HEK293T (cell line): Measurements from ENCODE around the gene MBD3L4.

Source experiments
- CTCF ChIA-PET: fragments of 350-600 bp; formaldehyde crosslinking; extraction: SDS; loops from one replicate; lab custom pipeline; 2021; ENCODE audit warnings: antibody characterized with exemption, inconsistent platforms; lab: Yijun Ruan, JAX
- POLR2A ChIA-PET: fragments of 350-600 bp; formaldehyde crosslinking; extraction: SDS; loops from one replicate; lab custom pipeline; 2020; ENCODE audit warnings: antibody characterized with exemption, inconsistent platforms; lab: Yijun Ruan, JAX
- DNase-seq: peaks from one replicate; pipeline ENCODE4 v3.0.0; 2012; ENCODE audit warnings: mixed read lengths; ENCODE audit errors: extremely low spot score
- ARNT ChIP-seq: fragments of 450-650 bp; IDR thresholded peaks from 2 replicates; pipeline ENCODE4 v1.6.1; 2017; ENCODE audit warnings: mild to moderate bottlenecking
- BHLHE40 ChIP-seq: fragments of 450-650 bp; IDR thresholded peaks from 2 replicates; pipeline ENCODE4 v1.6.1; 2016; ENCODE audit warnings: mild to moderate bottlenecking, moderate library complexity, borderline replicate concordance
- CTBP1 ChIP-seq: fragments of 450-650 bp; IDR thresholded peaks from 2 replicates; pipeline ENCODE4 v1.6.1; 2016; ENCODE audit warnings: borderline replicate concordance
- ELF4 ChIP-seq: fragments of 450-650 bp; IDR thresholded peaks from 2 replicates; pipeline ENCODE4 v1.6.1; 2017; ENCODE audit warnings: antibody characterized with exemption
- FOXA1 ChIP-seq: fragments of 450-650 bp; IDR thresholded peaks from 2 replicates; pipeline ENCODE4 v1.6.1; 2016; ENCODE audit warnings: mild to moderate bottlenecking
- FOXK2 ChIP-seq: fragments of 450-650 bp; IDR thresholded peaks from 2 replicates; pipeline ENCODE4 v1.6.1; 2016; ENCODE audit warnings: mild to moderate bottlenecking
- FOXM1 ChIP-seq: fragments of 450-650 bp; IDR thresholded peaks from 2 replicates; pipeline ENCODE4 v1.6.1; 2017; ENCODE audit warnings: mild to moderate bottlenecking, borderline replicate concordance
- HDGF ChIP-seq: fragments of 450-650 bp; IDR thresholded peaks from 2 replicates; pipeline ENCODE4 v1.6.1; 2017; ENCODE audit warnings: antibody characterized with exemption, borderline replicate concordance
- L3MBTL2 ChIP-seq: fragments of 450-650 bp; conservative IDR thresholded peaks from 2 replicates; pipeline ENCODE4 v1.6.1; 2016; ENCODE audit warnings: mild to moderate bottlenecking
- LEF1 ChIP-seq: fragments of 450-650 bp; IDR thresholded peaks from 2 replicates; pipeline ENCODE4 v1.6.1; 2017; ENCODE audit warnings: mild to moderate bottlenecking, borderline replicate concordance
- NFRKB ChIP-seq: fragments of 450-650 bp; IDR thresholded peaks from 2 replicates; pipeline ENCODE4 v1.6.1; 2016; ENCODE audit warnings: mild to moderate bottlenecking, moderate library complexity
- PKNOX1 ChIP-seq: fragments of 450-650 bp; IDR thresholded peaks from 2 replicates; pipeline ENCODE4 v1.6.1; 2016
- SP1 ChIP-seq: fragments of 450-650 bp; IDR thresholded peaks from 2 replicates; pipeline ENCODE4 v1.6.1; 2017
- SUZ12 ChIP-seq: fragments of 450-650 bp; IDR thresholded peaks from 2 replicates; pipeline ENCODE4 v1.6.1; 2016; ENCODE audit warnings: mild to moderate bottlenecking
- TARDBP ChIP-seq: fragments of 450-650 bp; IDR thresholded peaks from 2 replicates; pipeline ENCODE4 v1.6.1; 2016
- ZNF384 ChIP-seq: fragments of 450-650 bp; IDR thresholded peaks from 2 replicates; pipeline ENCODE4 v1.6.1; 2016

Gene MBD3L4

GRCh38 chr19:6996810-6997209 is 43.2 kb downstream of the MBD3L4 start:
- no peak for DNase-seq
- ChIA-PET POLR2A (no interaction called here), CTCF (no interaction called here)
- TF ChIP-seq L3MBTL2 (no peak), FOXM1 (no peak), FOXK2 (no peak), HDGF (no peak)

DNA sequence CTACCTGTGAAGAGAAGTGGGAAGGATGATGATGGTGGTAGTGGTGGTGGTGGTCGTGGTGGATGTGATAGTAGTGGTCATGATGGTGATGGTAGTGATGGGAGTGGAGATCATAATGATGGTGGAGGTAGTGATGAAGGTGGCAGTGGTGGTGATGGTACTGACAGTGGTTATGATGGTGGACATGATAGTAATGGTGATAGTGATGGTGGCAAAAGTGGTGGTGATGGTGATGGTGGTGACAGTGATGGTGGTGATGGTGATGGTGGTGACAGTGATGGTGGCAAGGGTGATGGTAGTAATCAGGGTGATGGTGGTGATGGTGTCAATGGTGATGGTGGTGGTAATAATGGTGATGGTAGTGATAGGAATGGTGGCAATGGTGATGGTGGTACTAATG is 44.9 kb downstream of the MBD3L4 start:
- CTCF ChIA-PET = no interaction called here
- TF ChIP-seq TARDBP (no peak), ARNT (no peak), PKNOX1 (no peak), NFRKB (no peak), FOXA1 (no peak), HDGF (no peak), FOXK2 (no peak)
- POLR2A ChIA-PET = no interaction called here
- no peak for DNase-seq

DNA sequence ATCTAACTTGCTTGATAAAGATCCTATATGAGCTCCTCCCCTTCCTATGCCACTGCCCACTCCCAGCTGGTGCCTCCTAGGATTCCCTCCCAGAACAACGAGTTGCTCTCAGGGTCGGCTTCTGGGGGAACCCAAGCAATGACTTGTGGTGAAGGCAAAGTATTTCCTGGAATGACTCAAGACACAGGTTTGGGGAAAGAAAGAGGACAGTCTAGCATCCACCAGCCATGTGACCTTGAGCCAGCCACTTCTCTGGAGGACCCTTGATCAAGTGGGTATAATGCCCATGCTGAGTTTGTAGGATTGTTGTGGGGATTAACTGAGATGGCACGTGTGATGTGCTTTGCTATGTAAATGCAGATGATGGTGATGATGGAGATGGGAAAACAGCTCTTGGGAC is 51.7 kb downstream of the MBD3L4 start:
- DNase-seq = no peak
- POLR2A ChIA-PET = no interaction called here
- TF ChIP-seq CTBP1 (no peak), FOXK2 (no peak), L3MBTL2 (no peak), SP1 (no peak), BHLHE40 (no peak), NFRKB (no peak), LEF1 (no peak), TARDBP (no peak), ELF4 (no peak), PKNOX1 (no peak), FOXA1 (no peak), HDGF (no peak), FOXM1 (no peak), SUZ12 (no peak), ZNF384 (no peak), ARNT (no peak)
- CTCF ChIA-PET = no interaction called here

- POLR2A ChIA-PET = no interaction called here
- no peak for TF ChIP-seq ZNF384
- no peak for TF ChIP-seq SUZ12
- TF ChIP-seq CTBP1 = no peak
- TF ChIP-seq FOXM1 = no peak
- TF ChIP-seq NFRKB = no peak
- TF ChIP-seq TARDBP = no peak
- no peak for TF ChIP-seq BHLHE40
- no peak for TF ChIP-seq ARNT
- TF ChIP-seq FOXK2 = no peak
- TF ChIP-seq ELF4 = no peak
- no peak for TF ChIP-seq FOXA1
- TF ChIP-seq HDGF = no peak
- TF ChIP-seq SP1 = no peak
- TF ChIP-seq PKNOX1 = no peak
- no peak for TF ChIP-seq L3MBTL2
- no peak for TF ChIP-seq LEF1
- CTCF ChIA-PET = no interaction called here
Measured at GRCh38 chr19:6987850-6988249, 52.1 kb downstream of the MBD3L4 start.

More at GRCh38 chr19:6987850-6988249, 52.1 kb downstream of the MBD3L4 start:
- DNase-seq = no peak
